WTC11 (cell line): ENCODE measurements around the gene MRPL23. TPM values are rescaled to one million over a fixed set of nuclear protein-coding genes. Genes with fewer than 3 reads are reported as not detected.

ENCODE experiments used
- ATAC-seq: fragments of 200-7000 bp; cut with Tn5 transposase; 2 replicates; pipeline ENCODE4 v1.10.0; 2021; ENCODE audit warnings: mild to moderate bottlenecking, moderate library complexity
- CTCF ChIA-PET: fragments of 300-600 bp; sonication (Branson Sonifier 250); formaldehyde crosslinking; loops from one replicate; lab custom pipeline; 2021; ENCODE audit warnings: antibody characterized with exemption; lab: Charles Lee
- POLR2A ChIA-PET: fragments of 350-600 bp; sonication (Branson Sonifier 250); formaldehyde crosslinking; loops from one replicate; lab custom pipeline; 2021; ENCODE audit warnings: antibody characterized with exemption; lab: Charles Lee
- DNase-seq: peaks from one replicate; pipeline ENCODE4 v3.0.0; 2021; ENCODE audit warnings: low spot score
- H3K27ac Mint-ChIP-seq: 2 replicates; pipeline ENCODE4 v1.8.0; 2021; ENCODE audit warnings: mixed read lengths
- H3K27me3 Mint-ChIP-seq: 2 replicates; pipeline ENCODE4 v1.8.0; 2021; ENCODE audit warnings: low read depth, mild to moderate bottlenecking, moderate library complexity, mixed read lengths
- H3K36me3 Mint-ChIP-seq: 2 replicates; pipeline ENCODE4 v1.8.0; 2021; ENCODE audit warnings: mixed read lengths
- H3K4me1 Mint-ChIP-seq: 2 replicates; pipeline ENCODE4 v1.8.0; 2022; ENCODE audit warnings: mixed read lengths
- H3K4me3 Mint-ChIP-seq: 2 replicates; pipeline ENCODE4 v1.8.0; 2021; ENCODE audit warnings: mild to moderate bottlenecking, moderate library complexity, mixed read lengths
- H3K9me3 Mint-ChIP-seq: 2 replicates; pipeline ENCODE4 v1.8.0; 2021; ENCODE audit warnings: mixed read lengths
- CBFB ChIP-seq: sonication (generic); formaldehyde crosslinking; IDR thresholded peaks from 2 replicates; pipeline ENCODE4 v1.8.1; 2022; ENCODE audit warnings: mild to moderate bottlenecking, low read depth, missing genetic modification reagents
- CREB1 ChIP-seq: sonication (generic); formaldehyde crosslinking; IDR thresholded peaks from 2 replicates; pipeline ENCODE4 v1.8.0; 2023; ENCODE audit warnings: mild to moderate bottlenecking, missing genetic modification reagents
- CREM ChIP-seq: sonication (generic); formaldehyde crosslinking; IDR thresholded peaks from 2 replicates; pipeline ENCODE4 v1.8.1; 2022; ENCODE audit warnings: mild to moderate bottlenecking, missing genetic modification reagents, moderate library complexity
- CTCF ChIP-seq: fragments of 200-600 bp; IDR thresholded peaks from 2 replicates; pipeline ENCODE4 v1.8.0; 2022; ENCODE audit warnings: antibody characterized with exemption
- E2F1 ChIP-seq: sonication (generic); formaldehyde crosslinking; IDR thresholded peaks from 2 replicates; pipeline ENCODE4 v1.8.0; 2022; ENCODE audit warnings: mild to moderate bottlenecking, missing genetic modification reagents
- E2F5 ChIP-seq: sonication (generic); formaldehyde crosslinking; IDR thresholded peaks from 2 replicates; pipeline ENCODE4 v1.8.1; 2022; ENCODE audit warnings: mild to moderate bottlenecking, moderate library complexity, missing genetic modification reagents
- EMX1 ChIP-seq: fragments of 250-450 bp; sonication (Bioruptor Pico); IDR thresholded peaks from 2 replicates; pipeline ENCODE4 v1.8.0; 2021; ENCODE audit warnings: mild to moderate bottlenecking
- FOXJ3 ChIP-seq: sonication (generic); formaldehyde crosslinking; IDR thresholded peaks from 2 replicates; pipeline ENCODE4 v1.9.0; 2021; ENCODE audit warnings: missing genetic modification reagents, mild to moderate bottlenecking, borderline replicate concordance
- FOXK1 ChIP-seq: sonication (generic); formaldehyde crosslinking; IDR thresholded peaks from 2 replicates; pipeline ENCODE4 v1.8.0; 2022; ENCODE audit warnings: mild to moderate bottlenecking, moderate library complexity, missing genetic modification reagents
- HMGA2 ChIP-seq: fragments of 250-450 bp; sonication (Bioruptor Pico); IDR thresholded peaks from 2 replicates; pipeline ENCODE4 v1.4.0; 2021; ENCODE audit warnings: mild to moderate bottlenecking, moderate library complexity
- IRF1 ChIP-seq: sonication (generic); formaldehyde crosslinking; IDR thresholded peaks from 2 replicates; pipeline ENCODE4 v1.8.0; 2023; ENCODE audit warnings: missing genetic modification reagents
- MYBL2 ChIP-seq: sonication (generic); formaldehyde crosslinking; IDR thresholded peaks from 2 replicates; pipeline ENCODE4 v1.8.1; 2023; ENCODE audit warnings: mild to moderate bottlenecking, moderate library complexity, missing genetic modification reagents
- NR2C2 ChIP-seq: sonication (generic); formaldehyde crosslinking; IDR thresholded peaks from 2 replicates; pipeline ENCODE4 v1.8.0; 2022; ENCODE audit warnings: mild to moderate bottlenecking, missing genetic modification reagents
- OVOL2 ChIP-seq: fragments of 250-450 bp; sonication (Bioruptor Pico); IDR thresholded peaks from 2 replicates; pipeline ENCODE4 v1.9.0; 2021; ENCODE audit warnings: mild to moderate bottlenecking, borderline replicate concordance
- SP1 ChIP-seq: sonication (generic); formaldehyde crosslinking; conservative IDR thresholded peaks from 2 replicates; pipeline ENCODE4 v1.8.1; 2022; ENCODE audit warnings: missing genetic modification reagents
- TCF7 ChIP-seq: sonication (generic); formaldehyde crosslinking; IDR thresholded peaks from 2 replicates; pipeline ENCODE4 v1.8.0; 2022; ENCODE audit warnings: mild to moderate bottlenecking, low read depth, missing genetic modification reagents, moderate library complexity
- total RNA-seq: library from RNA; stranded (reverse); gene quantifications from 3 replicates; pipeline ENCODE4 v1.2.3, GENCODE V29; 2021
- TF ChIP-seq, protein P1 (sequence below): sonication (generic); formaldehyde crosslinking; IDR thresholded peaks from 2 replicates; pipeline ENCODE4 v1.8.1; 2023; ENCODE audit warnings: mild to moderate bottlenecking, missing genetic modification reagents
- TF ChIP-seq, protein P2 (sequence below): sonication (generic); formaldehyde crosslinking; IDR thresholded peaks from 2 replicates; pipeline ENCODE4 v1.8.0; 2023; ENCODE audit warnings: mild to moderate bottlenecking, missing genetic modification reagents
- TF ChIP-seq, protein P3 (sequence below): fragments of 250-450 bp; sonication (Bioruptor Pico); IDR thresholded peaks from 2 replicates; pipeline ENCODE4 v1.9.0; 2021; ENCODE audit warnings: mild to moderate bottlenecking
- TF ChIP-seq, protein P4 (sequence below): sonication (generic); formaldehyde crosslinking; IDR thresholded peaks from 2 replicates; pipeline ENCODE4 v1.8.1; 2022; ENCODE audit warnings: mild to moderate bottlenecking, missing genetic modification reagents, moderate library complexity, borderline replicate concordance

MRPL23 gene
- total RNA-seq, 1 experiment from 2014 or later, result 73.0 TPM

- TF ChIP-seq, protein P1, sequence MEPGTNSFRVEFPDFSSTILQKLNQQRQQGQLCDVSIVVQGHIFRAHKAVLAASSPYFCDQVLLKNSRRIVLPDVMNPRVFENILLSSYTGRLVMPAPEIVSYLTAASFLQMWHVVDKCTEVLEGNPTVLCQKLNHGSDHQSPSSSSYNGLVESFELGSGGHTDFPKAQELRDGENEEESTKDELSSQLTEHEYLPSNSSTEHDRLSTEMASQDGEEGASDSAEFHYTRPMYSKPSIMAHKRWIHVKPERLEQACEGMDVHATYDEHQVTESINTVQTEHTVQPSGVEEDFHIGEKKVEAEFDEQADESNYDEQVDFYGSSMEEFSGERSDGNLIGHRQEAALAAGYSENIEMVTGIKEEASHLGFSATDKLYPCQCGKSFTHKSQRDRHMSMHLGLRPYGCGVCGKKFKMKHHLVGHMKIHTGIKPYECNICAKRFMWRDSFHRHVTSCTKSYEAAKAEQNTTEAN (CRISPR knock-in tag), result no peak
- no peak for TF ChIP-seq OVOL2 (CRISPR knock-in tag)
- no peak for TF ChIP-seq CTCF
- TF ChIP-seq FOXK1, result no peak
- TF ChIP-seq SP1, result no peak
- TF ChIP-seq CREB1 (CRISPR knock-in tag), result no peak
- TF ChIP-seq CBFB (CRISPR knock-in tag), result no peak
- TF ChIP-seq, protein P2, sequence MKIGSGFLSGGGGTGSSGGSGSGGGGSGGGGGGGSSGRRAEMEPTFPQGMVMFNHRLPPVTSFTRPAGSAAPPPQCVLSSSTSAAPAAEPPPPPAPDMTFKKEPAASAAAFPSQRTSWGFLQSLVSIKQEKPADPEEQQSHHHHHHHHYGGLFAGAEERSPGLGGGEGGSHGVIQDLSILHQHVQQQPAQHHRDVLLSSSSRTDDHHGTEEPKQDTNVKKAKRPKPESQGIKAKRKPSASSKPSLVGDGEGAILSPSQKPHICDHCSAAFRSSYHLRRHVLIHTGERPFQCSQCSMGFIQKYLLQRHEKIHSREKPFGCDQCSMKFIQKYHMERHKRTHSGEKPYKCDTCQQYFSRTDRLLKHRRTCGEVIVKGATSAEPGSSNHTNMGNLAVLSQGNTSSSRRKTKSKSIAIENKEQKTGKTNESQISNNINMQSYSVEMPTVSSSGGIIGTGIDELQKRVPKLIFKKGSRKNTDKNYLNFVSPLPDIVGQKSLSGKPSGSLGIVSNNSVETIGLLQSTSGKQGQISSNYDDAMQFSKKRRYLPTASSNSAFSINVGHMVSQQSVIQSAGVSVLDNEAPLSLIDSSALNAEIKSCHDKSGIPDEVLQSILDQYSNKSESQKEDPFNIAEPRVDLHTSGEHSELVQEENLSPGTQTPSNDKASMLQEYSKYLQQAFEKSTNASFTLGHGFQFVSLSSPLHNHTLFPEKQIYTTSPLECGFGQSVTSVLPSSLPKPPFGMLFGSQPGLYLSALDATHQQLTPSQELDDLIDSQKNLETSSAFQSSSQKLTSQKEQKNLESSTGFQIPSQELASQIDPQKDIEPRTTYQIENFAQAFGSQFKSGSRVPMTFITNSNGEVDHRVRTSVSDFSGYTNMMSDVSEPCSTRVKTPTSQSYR, result no peak
Observed at GRCh38 chr11:1952806-1953482, 5.8 kb downstream of the MRPL23 start (continued).

- Mint-ChIP-seq H3K4me1 (no peaks in the 10 kb centered on the region), H3K27ac (no peak overlapping the region), H3K36me3 (no peaks in the 10 kb centered on the region), H3K9me3 (no peaks in the 10 kb centered on the region), H3K4me3 (no peak overlapping the region), H3K27me3 (no peaks in the 10 kb centered on the region)
- CTCF ChIA-PET, result interaction anchor here (0.9 to 3.0 kb wide), 4 partner anchors 46 to 198 kb away, joined by 3 to 11 read pairs (median 6); no protein-coding TSS in a partner anchor
- POLR2A ChIA-PET, result no interaction called here
- TF ChIP-seq HMGA2 (CRISPR knock-in tag) (no peak), EMX1 (CRISPR knock-in tag) (no peak), MYBL2 (CRISPR knock-in tag) (no peak), IRF1 (CRISPR knock-in tag) (no peak), NR2C2 (CRISPR knock-in tag) (no peak), E2F1 (no peak), TCF7 (CRISPR knock-in tag) (no peak), E2F5 (CRISPR knock-in tag) (no peak), FOXJ3 (CRISPR knock-in tag) (no peak), CREM (CRISPR knock-in tag) (no peak)
- TF ChIP-seq, protein P3, sequence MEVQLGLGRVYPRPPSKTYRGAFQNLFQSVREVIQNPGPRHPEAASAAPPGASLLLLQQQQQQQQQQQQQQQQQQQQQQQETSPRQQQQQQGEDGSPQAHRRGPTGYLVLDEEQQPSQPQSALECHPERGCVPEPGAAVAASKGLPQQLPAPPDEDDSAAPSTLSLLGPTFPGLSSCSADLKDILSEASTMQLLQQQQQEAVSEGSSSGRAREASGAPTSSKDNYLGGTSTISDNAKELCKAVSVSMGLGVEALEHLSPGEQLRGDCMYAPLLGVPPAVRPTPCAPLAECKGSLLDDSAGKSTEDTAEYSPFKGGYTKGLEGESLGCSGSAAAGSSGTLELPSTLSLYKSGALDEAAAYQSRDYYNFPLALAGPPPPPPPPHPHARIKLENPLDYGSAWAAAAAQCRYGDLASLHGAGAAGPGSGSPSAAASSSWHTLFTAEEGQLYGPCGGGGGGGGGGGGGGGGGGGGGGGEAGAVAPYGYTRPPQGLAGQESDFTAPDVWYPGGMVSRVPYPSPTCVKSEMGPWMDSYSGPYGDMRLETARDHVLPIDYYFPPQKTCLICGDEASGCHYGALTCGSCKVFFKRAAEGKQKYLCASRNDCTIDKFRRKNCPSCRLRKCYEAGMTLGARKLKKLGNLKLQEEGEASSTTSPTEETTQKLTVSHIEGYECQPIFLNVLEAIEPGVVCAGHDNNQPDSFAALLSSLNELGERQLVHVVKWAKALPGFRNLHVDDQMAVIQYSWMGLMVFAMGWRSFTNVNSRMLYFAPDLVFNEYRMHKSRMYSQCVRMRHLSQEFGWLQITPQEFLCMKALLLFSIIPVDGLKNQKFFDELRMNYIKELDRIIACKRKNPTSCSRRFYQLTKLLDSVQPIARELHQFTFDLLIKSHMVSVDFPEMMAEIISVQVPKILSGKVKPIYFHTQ (CRISPR knock-in tag), result no peak
- TF ChIP-seq, protein P4, sequence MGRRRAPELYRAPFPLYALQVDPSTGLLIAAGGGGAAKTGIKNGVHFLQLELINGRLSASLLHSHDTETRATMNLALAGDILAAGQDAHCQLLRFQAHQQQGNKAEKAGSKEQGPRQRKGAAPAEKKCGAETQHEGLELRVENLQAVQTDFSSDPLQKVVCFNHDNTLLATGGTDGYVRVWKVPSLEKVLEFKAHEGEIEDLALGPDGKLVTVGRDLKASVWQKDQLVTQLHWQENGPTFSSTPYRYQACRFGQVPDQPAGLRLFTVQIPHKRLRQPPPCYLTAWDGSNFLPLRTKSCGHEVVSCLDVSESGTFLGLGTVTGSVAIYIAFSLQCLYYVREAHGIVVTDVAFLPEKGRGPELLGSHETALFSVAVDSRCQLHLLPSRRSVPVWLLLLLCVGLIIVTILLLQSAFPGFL (CRISPR knock-in tag), result no peak
- ATAC-seq, result 0 out of 2 replicates have a peak, but pooled peaks have one; percentile 24
- no peak for DNase-seq
Observed at GRCh38 chr11:1953489-1954266, 6.5 kb downstream of the MRPL23 start.
